ENCODE results near the gene LRRC45. TPM values are rescaled to one million over a fixed set of nuclear protein-coding genes. Genes with fewer than 3 reads are reported as not detected.
A peak's percentile ranks its signal among the peaks of the same experiment; 100 is the strongest.

LRRC45 gene
- total and polyA plus RNA-seq, 3 experiments from 2014 or later = 10.1 to 27.6 (median 26.8) TPM

GRCh38 chr17:82055965-82056728, 33.0 kb downstream of the LRRC45 start:
- peaks cover 0 to 13% (median 7%) of the 10 kb centered on the region in 3 donors for H3K4me1 Mint-ChIP-seq
- H3K27me3 Mint-ChIP-seq = no peaks in the 10 kb centered on the region
- H3K27ac ChIP-seq (ENCODE audit: low read depth, low read length) = no peak overlapping the region
- H3K36me3 Mint-ChIP-seq = peaks cover 0 to 61% (median 0%) of the 10 kb centered on the region in 3 donors
- ChIA-PET CTCF (interaction anchor here (0.9 kb wide), 1 partner anchor 26 kb away, joined by 3 read pairs; no protein-coding TSS in a partner anchor), POLR2A (no interaction called here)
- H3K27ac Mint-ChIP-seq = no peak overlapping the region
- H3K27me3 ChIP-seq (ENCODE audit: insufficient read depth, low read length, poor library complexity, severe bottlenecking) = no peaks in the 10 kb centered on the region
- no peak for DNase-seq
- no peak overlapping the region for H3K4me3 ChIP-seq (ENCODE audit: low read length)
- peaks cover 14% of the 10 kb centered on the region for H3K4me1 ChIP-seq (ENCODE audit: insufficient read depth, low read length)
- H3K36me3 ChIP-seq (ENCODE audit: insufficient read depth, low read length) = no peaks in the 10 kb centered on the region
- no peaks in the 10 kb centered on the region for H3K9me3 Mint-ChIP-seq
- no peaks in the 10 kb centered on the region for H3K9me3 ChIP-seq (ENCODE audit: low read length)
- peak overlapping the region in 1 of 7 donors; percentile 77 for H3K4me3 Mint-ChIP-seq

- Histone ChIP-seq H3K27ac (ENCODE audit: low read depth, low read length) (no peak overlapping the region), H3K4me1 (ENCODE audit: insufficient read depth, low read length) (peaks cover 14% of the 10 kb centered on the region), H3K36me3 (ENCODE audit: insufficient read depth, low read length) (no peaks in the 10 kb centered on the region), H3K9me3 (ENCODE audit: low read length) (no peaks in the 10 kb centered on the region), H3K27me3 (ENCODE audit: insufficient read depth, low read length, poor library complexity, severe bottlenecking) (no peaks in the 10 kb centered on the region), H3K4me3 (ENCODE audit: low read length) (no peak overlapping the region)
- Mint-ChIP-seq H3K27me3 (no peaks in the 10 kb centered on the region), H3K9me3 (no peaks in the 10 kb centered on the region), H3K27ac (no peak overlapping the region), H3K36me3 (peaks cover 0 to 67% (median 0%) of the 10 kb centered on the region in 3 donors), H3K4me3 (no peak overlapping the region), H3K4me1 (peaks cover 0 to 13% (median 7%) of the 10 kb centered on the region in 3 donors)
- no peak for DNase-seq
- CTCF ChIA-PET = interaction anchor here (0.9 kb wide), 1 partner anchor 27 kb away, joined by 3 read pairs; no protein-coding TSS in a partner anchor
- POLR2A ChIA-PET = no interaction called here
These were observed 33.9 kb downstream of the LRRC45 start for GRCh38 chr17:82056729-82057621.

- Histone ChIP-seq H3K9me3 (ENCODE audit: low read length) (no peaks in the 10 kb centered on the region), H3K27me3 (ENCODE audit: insufficient read depth, low read length, poor library complexity, severe bottlenecking) (no peaks in the 10 kb centered on the region), H3K36me3 (ENCODE audit: insufficient read depth, low read length) (no peaks in the 10 kb centered on the region), H3K4me3 (ENCODE audit: low read length) (no peak overlapping the region), H3K4me1 (ENCODE audit: insufficient read depth, low read length) (peaks cover 3% of the 10 kb centered on the region), H3K27ac (ENCODE audit: low read depth, low read length) (no peak overlapping the region)
- Mint-ChIP-seq H3K4me1 (peaks cover 0 to 4% (median 2%) of the 10 kb centered on the region in 3 donors), H3K9me3 (no peaks in the 10 kb centered on the region), H3K27ac (no peak overlapping the region), H3K4me3 (no peak overlapping the region), H3K27me3 (no peaks in the 10 kb centered on the region), H3K36me3 (peaks cover 0 to 76% (median 0%) of the 10 kb centered on the region in 3 donors)
- DNase-seq = no peak
- CTCF ChIA-PET = no interaction called here
- POLR2A ChIA-PET = no interaction called here
These were observed 35.2 kb downstream of the LRRC45 start for GRCh38 chr17:82058230-82058854.

- H3K4me1 Mint-ChIP-seq = peaks cover 0 to under 1% (median 0%) of the 10 kb centered on the region in 3 donors
- no peak overlapping the region for H3K4me3 Mint-ChIP-seq
- DNase-seq = no peak
- H3K27me3 ChIP-seq (ENCODE audit: insufficient read depth, low read length, poor library complexity, severe bottlenecking) = no peaks in the 10 kb centered on the region
- H3K9me3 ChIP-seq (ENCODE audit: low read length) = no peaks in the 10 kb centered on the region
- H3K27me3 Mint-ChIP-seq = no peaks in the 10 kb centered on the region
- H3K27ac ChIP-seq (ENCODE audit: low read depth, low read length) = no peak overlapping the region
- peaks cover 5% of the 10 kb centered on the region for H3K4me1 ChIP-seq (ENCODE audit: insufficient read depth, low read length)
- POLR2A ChIA-PET = no interaction called here
- no peaks in the 10 kb centered on the region for H3K9me3 Mint-ChIP-seq
- peak overlapping the region in 1 of 8 donors; percentile 21 for H3K27ac Mint-ChIP-seq
- no peaks in the 10 kb centered on the region for H3K36me3 ChIP-seq (ENCODE audit: insufficient read depth, low read length)
- peaks cover 0 to 74% (median 0%) of the 10 kb centered on the region in 3 donors for H3K36me3 Mint-ChIP-seq
- CTCF ChIA-PET = no interaction called here
- no peak overlapping the region for H3K4me3 ChIP-seq (ENCODE audit: low read length)
These were observed 35.7 kb downstream of the LRRC45 start for GRCh38 chr17:82058855-82059249.

- Mint-ChIP-seq H3K4me3 (no peak overlapping the region), H3K27ac (peak overlapping the region in 1 of 8 donors; percentile 54), H3K27me3 (no peaks in the 10 kb centered on the region), H3K36me3 (peaks cover 0 to 74% (median 0%) of the 10 kb centered on the region in 3 donors), H3K9me3 (no peaks in the 10 kb centered on the region), H3K4me1 (peaks cover 4 to 6% (median 5%) of the 10 kb centered on the region in 3 donors)
- no peaks in the 10 kb centered on the region for H3K27me3 ChIP-seq (ENCODE audit: insufficient read depth, low read length, poor library complexity, severe bottlenecking)
- DNase-seq = no peak
- H3K4me1 ChIP-seq (ENCODE audit: insufficient read depth, low read length) = peaks cover 10% of the 10 kb centered on the region
- H3K27ac ChIP-seq (ENCODE audit: low read depth, low read length) = no peak overlapping the region
- ChIA-PET POLR2A (no interaction called here), CTCF (no interaction called here)
- no peak overlapping the region for H3K4me3 ChIP-seq (ENCODE audit: low read length)
- no peaks in the 10 kb centered on the region for H3K36me3 ChIP-seq (ENCODE audit: insufficient read depth, low read length)
- no peaks in the 10 kb centered on the region for H3K9me3 ChIP-seq (ENCODE audit: low read length)
These were observed 36.3 kb downstream of the LRRC45 start for GRCh38 chr17:82059272-82060000.

GRCh38 chr17:82060001-82060380, 36.9 kb downstream of the LRRC45 start:
- no peaks in the 10 kb centered on the region for H3K9me3 Mint-ChIP-seq
- POLR2A ChIA-PET = no interaction called here
- peaks cover 0 to 69% (median 0%) of the 10 kb centered on the region in 3 donors for H3K36me3 Mint-ChIP-seq
- no peaks in the 10 kb centered on the region for H3K27me3 ChIP-seq (ENCODE audit: insufficient read depth, low read length, poor library complexity, severe bottlenecking)
- peak overlapping the region in 2 of 8 donors; percentile 16 to 50 for H3K27ac Mint-ChIP-seq
- no peak for DNase-seq
- no peaks in the 10 kb centered on the region for H3K36me3 ChIP-seq (ENCODE audit: insufficient read depth, low read length)
- CTCF ChIA-PET = no interaction called here
- peaks cover 16% of the 10 kb centered on the region for H3K4me1 ChIP-seq (ENCODE audit: insufficient read depth, low read length)
- H3K4me3 ChIP-seq (ENCODE audit: low read length) = no peak overlapping the region
- no peak overlapping the region for H3K27ac ChIP-seq (ENCODE audit: low read depth, low read length)
- H3K4me3 Mint-ChIP-seq = no peak overlapping the region
- peaks cover 4 to 12% (median 5%) of the 10 kb centered on the region in 3 donors for H3K4me1 Mint-ChIP-seq
- no peaks in the 10 kb centered on the region for H3K27me3 Mint-ChIP-seq
- no peaks in the 10 kb centered on the region for H3K9me3 ChIP-seq (ENCODE audit: low read length)

- Mint-ChIP-seq H3K9me3 (no peaks in the 10 kb centered on the region), H3K36me3 (peaks cover 0 to 64% (median 0%) of the 10 kb centered on the region in 3 donors), H3K4me3 (no peak overlapping the region), H3K27ac (no peak overlapping the region), H3K27me3 (no peaks in the 10 kb centered on the region), H3K4me1 (peaks cover 4 to 12% (median 5%) of the 10 kb centered on the region in 3 donors)
- Histone ChIP-seq H3K4me1 (ENCODE audit: insufficient read depth, low read length) (peaks cover 16% of the 10 kb centered on the region), H3K4me3 (ENCODE audit: low read length) (no peak overlapping the region), H3K27ac (ENCODE audit: low read depth, low read length) (no peak overlapping the region), H3K27me3 (ENCODE audit: insufficient read depth, low read length, poor library complexity, severe bottlenecking) (no peaks in the 10 kb centered on the region), H3K9me3 (ENCODE audit: low read length) (no peaks in the 10 kb centered on the region), H3K36me3 (ENCODE audit: insufficient read depth, low read length) (no peaks in the 10 kb centered on the region)
- POLR2A ChIA-PET = no interaction called here
- DNase-seq = no peak
- CTCF ChIA-PET = no interaction called here
These were observed 37.5 kb downstream of the LRRC45 start for GRCh38 chr17:82060614-82061013.

Measured in CD8-positive, alpha-beta memory T cell (primary cell).